HepG2 (cell line): ENCODE results near the gene TCF12. TPM values are rescaled to one million over a fixed set of nuclear protein-coding genes. Genes with fewer than 3 reads are reported as not detected.
A peak's percentile ranks its signal among the peaks of the same experiment; 100 is the strongest.

Experiments
- CBX2 ChIP-seq, 2 experiments: fragments of 200-600 bp in 1 of 2; sonication (generic); formaldehyde crosslinking in 1 of 2; IDR thresholded peaks; 2 replicates each; pipeline versions ENCODE4 v1.7.0 to v1.8.1; 2018 to 2022; ENCODE audit warnings: low read depth in 2 of 2, low read length in 1 of 2, mild to moderate bottlenecking in 1 of 2, missing genetic modification reagents in 1 of 2
- KIAA2018 ChIP-seq: sonication (generic); formaldehyde crosslinking; IDR thresholded peaks from 2 replicates; pipeline ENCODE4 v1.5.0; 2020; ENCODE audit warnings: mild to moderate bottlenecking, missing genetic modification reagents, borderline replicate concordance
- MTERF4 ChIP-seq: sonication (generic); formaldehyde crosslinking; IDR thresholded peaks from 2 replicates; pipeline ENCODE4 v1.8.0; 2023; ENCODE audit warnings: mild to moderate bottlenecking, missing genetic modification reagents
- NCOA2 ChIP-seq: sonication (generic); formaldehyde crosslinking; IDR thresholded peaks from 2 replicates; pipeline ENCODE4 v1.8.0; 2022; ENCODE audit warnings: inconsistent platforms
- TBX3 ChIP-seq: fragments of 450-650 bp; IDR thresholded peaks from 2 replicates; pipeline ENCODE4 v1.6.1; 2017; ENCODE audit warnings: antibody characterized with exemption, mild to moderate bottlenecking, inconsistent platforms, borderline replicate concordance
- UBTF ChIP-seq: sonication (generic); formaldehyde crosslinking; IDR thresholded peaks from 2 replicates; pipeline ENCODE4 v1.4.0; 2020; ENCODE audit warnings: mild to moderate bottlenecking, missing genetic modification reagents
- ZBTB49 ChIP-seq: sonication (generic); formaldehyde crosslinking; IDR thresholded peaks from 2 replicates; pipeline ENCODE4 v1.4.0; 2020; ENCODE audit warnings: missing genetic modification reagents, borderline replicate concordance
- ZFP41 ChIP-seq: sonication (generic); formaldehyde crosslinking; IDR thresholded peaks from 2 replicates; pipeline ENCODE4 v1.4.0; 2020; ENCODE audit warnings: mild to moderate bottlenecking, missing genetic modification reagents, borderline replicate concordance
- ZNF343 ChIP-seq: sonication (generic); formaldehyde crosslinking; IDR thresholded peaks from 2 replicates; pipeline ENCODE4 v1.4.0; 2020; ENCODE audit warnings: mild to moderate bottlenecking, missing genetic modification reagents
- ZNF737 ChIP-seq: sonication (generic); formaldehyde crosslinking; IDR thresholded peaks from 2 replicates; pipeline ENCODE4 v1.5.0; 2020; ENCODE audit warnings: missing genetic modification reagents, mild to moderate bottlenecking, borderline replicate concordance
- ZNF782 ChIP-seq: sonication (generic); formaldehyde crosslinking; IDR thresholded peaks from 2 replicates; pipeline ENCODE4 v1.4.0; 2020; ENCODE audit warnings: missing genetic modification reagents, mild to moderate bottlenecking, borderline replicate concordance
- polyA plus RNA-seq, 8 experiments: library from polyadenylated mRNA; depleted of rRNA in 3 of 8; stranded (reverse) in 7 of 8; unstranded in 1 of 8; fragments of >200 nt; fragmentation: Illumina TruSeq in 4 of 8; extraction: Trizol in 4 of 8; gene quantifications; 2 replicates each; pipeline versions ENCODE4 v1.2.1 to v1.2.3, GENCODE V29; 2011 to 2016; ENCODE audit warnings: low read depth in 4 of 8, missing spikeins in 1 of 8, mixed read lengths in 1 of 8; ENCODE audit not compliant: insufficient read depth in 1 of 8
- total RNA-seq, 5 experiments: library from RNA; depleted of rRNA; stranded (reverse); fragments of >200 nt; fragmentation: Illumina TruSeq; extraction: Trizol; gene quantifications; 2 replicates each; pipeline ENCODE4 v1.2.3, GENCODE V29; 2016; ENCODE audit warnings: low read depth in 1 of 5

The TCF12 gene
- total and polyA plus RNA-seq, 2 of the 13 experiments (the other 11 are each of a cell fraction or from before 2014, with no cell fraction given), result 48.6 to 51.1 TPM

GRCh38 chr15:56886932-56887781, 31.3 kb upstream of the TCF12 start (continued):
- TF ChIP-seq ZBTB49 (peak; percentile 37; the same call in 1 of the 2 replicates), ZFP41 (CRISPR knock-in tag) (no peak), CBX2 (IDR thresholded peaks at IDR 0.05; ENCODE audit: low read depth, low read length) (no peak), CBX2 (CRISPR knock-in tag; IDR thresholded peaks at IDR 0.05; ENCODE audit: low read depth) (no peak), MTERF4 (peak; percentile 92), TBX3 (no peak), ZNF737 (no peak), KIAA2018 (CRISPR knock-in tag) (peak; percentile 44; the same call in 1 of the 2 replicates), ZNF343 (CRISPR knock-in tag) (peak; percentile 95; the same call in 1 of the 2 replicates), NCOA2 (CRISPR knock-in tag) (peak; percentile 32; the same call in 1 of the 2 replicates), UBTF (peak; percentile 98), ZNF782 (CRISPR knock-in tag) (0 out of 2 replicates have a peak, but pooled peaks have one; percentile 78)
